Neural cell (in vitro differentiated cells): Measurements from ENCODE around the gene GIPC1.

Experiments used
- EZH2 ChIP-seq: fragments of 200-600, 300-800 bp; shearing (Covaris generic), sonication (generic); IDR thresholded peaks from 2 replicates; pipeline ENCODE4 v1.6.1; 2014; ENCODE audit warnings: antibody characterized with exemption, low read length, borderline replicate concordance, mild to moderate bottlenecking; ENCODE audit not compliant: insufficient read depth, poor library complexity, severe bottlenecking
- MXI1 ChIP-seq: fragments of 450-650 bp; conservative IDR thresholded peaks from 2 replicates; pipeline ENCODE4 v1.6.1; 2014; ENCODE audit warnings: antibody characterized with exemption, mild to moderate bottlenecking; ENCODE audit not compliant: poor library complexity, severe bottlenecking
- REST ChIP-seq: IDR thresholded peaks from 2 replicates; pipeline ENCODE4 v1.6.1; 2012; ENCODE audit warnings: borderline replicate concordance
- TAF1 ChIP-seq: IDR thresholded peaks from 2 replicates; pipeline ENCODE4 v1.6.1; 2012; ENCODE audit warnings: low read depth

DNA sequence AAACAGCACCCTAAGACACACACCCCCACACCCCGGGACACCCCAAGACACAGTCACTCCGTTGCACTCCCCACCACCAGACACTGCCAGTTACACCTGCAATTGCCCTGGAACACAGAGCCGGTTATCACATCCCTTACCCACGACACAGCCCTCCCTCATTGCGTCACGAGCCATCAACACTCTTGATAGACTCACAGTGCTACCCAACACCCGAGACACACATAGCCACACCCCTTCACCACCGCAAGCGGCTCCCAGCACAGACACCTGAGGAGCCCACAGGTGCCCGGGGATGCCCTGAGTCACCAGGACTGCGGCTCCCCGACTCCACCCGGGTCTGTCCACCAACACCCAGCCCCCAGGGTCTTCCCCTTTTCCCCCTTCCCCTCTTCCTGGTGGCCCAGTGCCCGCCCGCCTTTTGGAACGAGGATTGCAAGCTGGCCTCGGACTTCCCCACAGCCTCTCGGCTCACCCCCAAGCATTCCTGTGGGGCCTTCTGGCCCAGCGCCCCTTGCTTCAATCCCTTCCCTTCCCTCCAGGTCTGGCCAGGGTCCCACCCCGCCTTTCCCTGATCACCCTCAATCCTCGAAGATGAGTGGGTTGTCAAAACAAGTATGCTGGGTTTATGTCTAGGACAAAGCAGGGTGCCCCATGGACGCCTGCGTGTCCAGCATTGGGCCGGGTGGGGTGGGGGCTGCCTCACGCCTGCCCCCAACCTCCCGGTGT is 19.1 kb downstream of the GIPC1 start:
- no peak for TF ChIP-seq TAF1
- TF ChIP-seq REST: no peak
- no peak for TF ChIP-seq MXI1
- no peak for TF ChIP-seq EZH2
